ENCODE measurements around the gene PTPRS.
"Not testable (repeated sequence)": the region's sequence is repeated elsewhere in the genome, so short reads cannot be mapped to it uniquely, and the experiment has no call there.

PTPRS gene

GRCh38 chr19:5340637-5341447, at the start of gene PTPRS:
PTPRS (minus strand) TSS chr19:5340812; CDS start chr19:5286140, 54,672 bp downstream.
- peak; percentile 62 for DNase-seq (ENCODE audit: low spot score)

- no peak for DNase-seq (ENCODE audit: low spot score)
Measured at GRCh38 chr19:5389353-5389752, 48.7 kb upstream of the PTPRS start.

- no peak for DNase-seq (ENCODE audit: low spot score)
Measured at GRCh38 chr19:5387472-5387871, 46.9 kb upstream of the PTPRS start.

DNA sequence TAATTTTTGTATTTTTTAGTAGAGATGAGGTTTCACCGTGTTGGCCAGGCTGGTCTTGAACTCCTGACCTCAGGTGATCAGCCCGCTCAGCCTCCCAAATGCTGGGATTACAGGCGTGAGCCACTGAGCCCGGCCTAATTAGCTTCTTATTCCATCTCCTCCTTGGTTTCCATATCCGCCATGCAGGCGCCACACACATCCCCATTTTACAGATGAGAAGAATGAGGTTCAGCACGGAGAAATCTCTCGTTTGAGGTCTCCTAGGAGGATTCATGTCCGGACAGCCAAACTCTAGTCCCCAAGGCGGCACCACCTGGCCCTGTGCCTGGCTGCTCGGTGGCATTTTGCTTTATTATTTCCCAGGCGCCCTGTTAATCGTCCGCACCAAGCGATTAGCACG, 46.2 kb upstream of the PTPRS start:
- DNase-seq (ENCODE audit: low spot score) = no peak

DNA sequence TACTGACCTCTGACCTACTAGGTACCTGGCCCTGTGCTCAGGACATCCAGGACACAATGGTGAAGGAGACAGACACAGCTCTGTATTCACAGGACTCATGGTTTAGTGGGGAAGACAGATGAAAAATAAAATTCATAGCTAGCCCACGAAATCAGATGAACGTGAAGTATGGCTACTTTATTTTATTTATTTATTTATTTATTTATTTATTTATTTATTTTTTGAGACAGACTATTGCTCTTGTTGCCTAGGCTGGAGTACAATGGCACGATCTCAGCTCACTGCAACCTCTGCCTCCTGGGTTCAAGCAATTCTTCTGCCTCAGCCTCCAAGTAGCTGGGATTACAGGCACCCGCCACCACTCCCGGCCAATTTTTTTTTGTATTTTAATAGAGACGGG, 40.6 kb upstream of the PTPRS start:
- DNase-seq (ENCODE audit: low spot score) = not testable (repeated sequence)

DNA sequence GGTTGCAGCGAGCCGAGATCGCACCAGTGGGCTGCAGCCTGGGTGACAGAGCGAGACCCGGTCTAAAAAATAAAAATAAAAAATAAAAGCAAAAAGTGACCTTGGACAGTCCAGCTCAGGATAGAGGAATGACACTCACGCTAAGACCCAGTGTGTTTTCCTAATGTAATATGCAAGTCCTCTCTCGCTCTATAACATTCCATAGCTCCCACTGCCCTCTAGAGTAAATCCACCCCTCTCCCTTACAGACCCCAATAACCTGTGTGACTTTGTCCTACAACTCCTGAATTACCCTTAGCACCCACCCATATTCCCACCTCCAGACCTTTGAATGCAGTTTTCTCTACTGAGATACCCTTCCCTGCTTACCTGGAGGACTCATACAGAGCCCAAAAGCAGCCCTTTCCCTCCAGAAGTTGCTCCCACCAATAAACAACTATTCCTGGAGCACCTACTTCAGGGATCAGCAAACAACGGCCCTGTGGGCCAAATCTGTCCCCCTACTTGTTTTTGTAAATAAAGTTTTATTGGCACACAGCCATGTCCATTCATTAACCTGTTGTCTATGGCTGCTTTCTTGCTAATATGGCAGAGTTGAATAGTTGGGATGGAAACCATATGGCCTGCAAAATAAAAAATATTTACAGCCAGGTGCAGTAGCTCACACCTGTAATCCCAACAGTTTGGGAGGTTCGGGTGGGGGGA, 39.8 kb upstream of the PTPRS start:
- DNase-seq (ENCODE audit: low spot score) = no peak

GRCh38 chr19:5376928-5377327, 36.3 kb upstream of the PTPRS start:
- DNase-seq (ENCODE audit: low spot score) = no peak

DNA sequence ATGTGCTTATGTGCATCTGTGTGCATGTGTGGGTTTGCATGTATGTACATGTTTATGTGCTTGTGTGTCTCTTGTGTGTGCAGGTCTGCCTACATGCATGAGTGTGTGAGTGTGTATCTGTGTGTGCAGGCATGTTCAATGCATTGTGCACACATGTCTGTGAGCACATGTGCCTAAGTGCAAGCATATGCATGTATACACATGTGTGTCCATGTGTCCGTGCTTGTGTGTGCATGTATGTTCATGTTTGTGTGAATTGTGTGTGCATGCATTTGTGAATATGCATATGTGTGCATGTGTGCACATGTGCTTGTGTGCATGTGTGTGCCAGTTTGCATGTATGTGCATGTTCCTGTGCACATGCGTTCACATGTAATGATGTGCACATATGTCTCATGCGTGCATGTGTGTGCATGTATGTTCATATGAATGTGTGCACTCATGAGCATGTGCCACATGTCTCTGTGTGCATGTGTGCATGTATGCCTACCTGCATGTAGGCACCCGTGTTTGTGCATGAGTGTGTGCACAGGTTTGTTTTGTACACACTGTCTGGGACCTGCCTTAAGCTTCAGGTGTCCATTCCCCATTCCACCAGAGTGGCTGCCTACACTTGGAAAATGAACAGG, 32.1 kb upstream of the PTPRS start:
- no peak for DNase-seq (ENCODE audit: low spot score)

GRCh38 chr19:5369962-5370367, 29.4 kb upstream of the PTPRS start:
- peak; percentile 2 for DNase-seq (ENCODE audit: low spot score)

GRCh38 chr19:5369304-5369703, 28.7 kb upstream of the PTPRS start:
- DNase-seq (ENCODE audit: low spot score) = no peak

GRCh38 chr19:5367530-5368133, 27.0 kb upstream of the PTPRS start:
- no peak for DNase-seq (ENCODE audit: low spot score)

- DNase-seq (ENCODE audit: low spot score) = no peak
Measured at GRCh38 chr19:5365905-5366304, 25.3 kb upstream of the PTPRS start.

GRCh38 chr19:5364674-5365073, 24.1 kb upstream of the PTPRS start:
- DNase-seq (ENCODE audit: low spot score) = no peak

DNA sequence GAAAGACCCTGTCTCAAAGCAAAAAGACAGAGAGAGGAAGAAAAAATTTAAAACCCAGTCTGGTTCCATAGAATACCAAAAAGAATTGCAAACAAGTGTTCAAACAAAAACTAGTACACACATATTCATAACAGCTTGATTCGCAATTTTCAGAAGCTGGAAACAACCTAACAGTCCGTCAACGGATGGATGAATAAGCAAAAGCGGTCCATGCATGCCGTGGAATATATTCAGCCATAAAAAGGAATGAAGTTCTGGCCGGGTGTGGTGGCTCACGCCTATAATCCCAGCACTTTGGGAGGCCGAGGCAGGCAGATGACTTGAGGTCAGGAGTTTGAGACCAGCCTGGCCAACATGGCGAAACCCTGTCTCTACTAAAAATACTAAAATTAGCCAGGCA, 21.2 kb upstream of the PTPRS start:
- not testable (repeated sequence) for DNase-seq (ENCODE audit: low spot score)

- DNase-seq (ENCODE audit: low spot score) = no peak
Measured at GRCh38 chr19:5361407-5361806, 20.8 kb upstream of the PTPRS start.

GRCh38 chr19:5360003-5360780, 19.6 kb upstream of the PTPRS start:
- no peak for DNase-seq (ENCODE audit: low spot score)

DNA sequence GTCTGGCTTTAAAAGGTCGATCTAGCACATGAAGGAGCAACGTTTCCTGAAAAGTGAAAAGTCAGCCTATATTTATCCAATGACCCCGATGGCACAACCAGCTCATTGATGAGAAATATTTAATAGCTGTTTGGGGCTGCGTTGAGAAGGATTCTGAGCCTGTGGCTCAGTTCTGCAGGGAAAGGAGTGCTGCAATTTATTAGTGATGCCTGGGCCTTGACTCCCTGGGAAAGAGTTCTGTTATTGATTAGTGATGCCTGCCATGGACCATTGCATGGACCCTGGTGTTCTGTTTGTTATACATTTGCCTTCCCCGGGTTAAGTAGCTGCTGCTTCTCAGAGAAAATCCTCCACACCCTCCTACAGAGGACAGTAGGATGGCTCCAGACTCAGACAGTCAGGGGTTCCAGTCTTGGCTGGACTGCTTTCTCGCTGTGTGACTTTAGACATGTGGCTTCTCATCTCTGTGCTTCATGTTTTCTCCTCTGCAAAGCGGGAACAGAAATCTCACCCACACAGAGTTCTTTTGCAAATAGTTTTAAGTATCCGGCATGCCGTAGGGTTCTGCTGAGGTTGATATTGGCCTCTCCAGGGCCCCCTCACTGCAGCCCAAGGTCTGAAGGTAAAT, 17.7 kb upstream of the PTPRS start:
- DNase-seq (ENCODE audit: low spot score) = no peak

DNA sequence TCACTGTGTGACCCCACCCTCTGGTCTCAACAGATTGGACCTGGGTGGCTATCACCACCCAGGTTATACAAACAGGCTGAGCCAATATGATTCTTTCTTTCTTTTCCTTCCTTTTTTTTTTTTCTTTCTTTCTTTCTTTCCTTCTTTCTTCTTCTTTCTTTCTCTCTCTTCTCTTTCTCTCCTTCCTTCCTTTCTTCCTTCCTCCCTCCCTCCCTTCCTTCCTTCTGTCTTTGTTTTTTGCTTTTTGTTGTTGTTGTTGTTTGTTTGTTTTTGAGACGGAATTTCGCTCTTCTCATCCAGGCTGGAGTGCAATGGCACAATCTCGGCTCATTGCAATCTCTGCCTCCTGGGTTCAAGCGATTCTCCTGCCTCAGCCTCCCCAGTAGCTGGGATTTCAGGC, 17.0 kb upstream of the PTPRS start:
- DNase-seq (ENCODE audit: low spot score) = no peak

DNA sequence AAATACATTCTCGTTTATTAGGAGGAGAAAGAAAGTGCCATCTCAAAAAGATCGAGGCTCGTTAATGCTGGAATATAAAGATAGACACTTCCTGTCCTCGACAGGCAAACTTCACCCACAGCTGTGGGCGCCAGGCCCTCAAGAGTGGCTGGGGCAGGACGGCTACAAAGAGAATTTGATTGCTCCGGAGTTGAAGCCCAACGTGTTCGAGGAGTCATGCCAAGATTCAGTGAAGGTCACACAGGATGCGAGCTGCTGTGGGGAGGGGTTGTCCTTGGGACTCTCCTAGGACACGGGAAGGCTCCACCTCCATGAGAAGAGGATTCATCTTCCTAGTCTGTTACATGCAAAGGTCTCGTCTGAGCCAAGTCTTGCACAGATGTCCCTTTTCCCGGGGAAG, 16.3 kb upstream of the PTPRS start:
- no peak for DNase-seq (ENCODE audit: low spot score)

GRCh38 chr19:5356428-5356827, 15.8 kb upstream of the PTPRS start:
- no peak for DNase-seq (ENCODE audit: low spot score)

- DNase-seq (ENCODE audit: low spot score) = no peak
Measured at GRCh38 chr19:5355693-5356092, 15.1 kb upstream of the PTPRS start.
